ENCODE results near the gene WBP4. TPM values are rescaled to one million over a fixed set of nuclear protein-coding genes. Genes with fewer than 3 reads are reported as not detected.
A peak's percentile ranks its signal among the peaks of the same experiment; 100 is the strongest.

Gene WBP4
- total and polyA plus RNA-seq, 2 of the 13 experiments (the other 11 are each of a cell fraction or from before 2014, with no cell fraction given), result 6.7 to 11.7 TPM

DNA sequence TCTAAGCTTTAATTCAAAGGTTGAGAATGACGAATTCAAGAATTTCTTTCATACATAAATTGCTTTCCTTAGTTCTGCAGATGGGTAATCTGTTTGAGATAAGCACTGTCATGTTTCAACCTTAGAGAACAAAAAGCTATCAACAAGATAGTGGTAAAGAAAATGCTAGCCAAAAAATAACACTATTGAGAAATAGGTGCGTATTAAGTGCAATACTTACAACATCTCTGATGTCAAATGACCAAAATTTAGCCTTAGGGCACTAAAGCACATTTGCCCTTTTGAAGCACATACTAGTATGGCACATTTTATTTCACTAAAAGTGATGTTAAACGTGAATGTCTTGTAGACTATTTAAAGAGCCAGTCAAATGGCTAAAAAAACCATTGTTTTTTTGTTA is 66.4 kb downstream of the WBP4 start (continued):
- TF ChIP-seq, protein P1, sequence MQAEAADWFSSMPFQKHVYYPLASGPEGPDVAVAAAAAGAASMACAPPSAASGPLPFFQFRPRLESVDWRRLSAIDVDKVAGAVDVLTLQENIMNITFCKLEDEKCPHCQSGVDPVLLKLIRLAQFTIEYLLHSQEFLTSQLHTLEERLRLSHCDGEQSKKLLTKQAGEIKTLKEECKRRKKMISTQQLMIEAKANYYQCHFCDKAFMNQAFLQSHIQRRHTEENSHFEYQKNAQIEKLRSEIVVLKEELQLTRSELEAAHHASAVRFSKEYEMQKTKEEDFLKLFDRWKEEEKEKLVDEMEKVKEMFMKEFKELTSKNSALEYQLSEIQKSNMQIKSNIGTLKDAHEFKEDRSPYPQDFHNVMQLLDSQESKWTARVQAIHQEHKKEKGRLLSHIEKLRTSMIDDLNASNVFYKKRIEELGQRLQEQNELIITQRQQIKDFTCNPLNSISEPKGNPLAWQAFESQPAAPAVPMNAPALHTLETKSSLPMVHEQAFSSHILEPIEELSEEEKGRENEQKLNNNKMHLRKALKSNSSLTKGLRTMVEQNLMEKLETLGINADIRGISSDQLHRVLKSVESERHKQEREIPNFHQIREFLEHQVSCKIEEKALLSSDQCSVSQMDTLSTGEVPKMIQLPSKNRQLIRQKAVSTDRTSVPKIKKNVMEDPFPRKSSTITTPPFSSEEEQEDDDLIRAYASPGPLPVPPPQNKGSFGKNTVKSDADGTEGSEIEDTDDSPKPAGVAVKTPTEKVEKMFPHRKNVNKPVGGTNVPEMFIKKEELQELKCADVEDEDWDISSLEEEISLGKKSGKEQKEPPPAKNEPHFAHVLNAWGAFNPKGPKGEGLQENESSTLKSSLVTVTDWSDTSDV (CRISPR knock-in tag; IDR thresholded peaks at IDR 0.05), result no peak
- TF ChIP-seq, protein P2, sequence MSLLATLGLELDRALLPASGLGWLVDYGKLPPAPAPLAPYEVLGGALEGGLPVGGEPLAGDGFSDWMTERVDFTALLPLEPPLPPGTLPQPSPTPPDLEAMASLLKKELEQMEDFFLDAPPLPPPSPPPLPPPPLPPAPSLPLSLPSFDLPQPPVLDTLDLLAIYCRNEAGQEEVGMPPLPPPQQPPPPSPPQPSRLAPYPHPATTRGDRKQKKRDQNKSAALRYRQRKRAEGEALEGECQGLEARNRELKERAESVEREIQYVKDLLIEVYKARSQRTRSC (CRISPR knock-in tag; IDR thresholded peaks at IDR 0.05; ENCODE audit: low read depth), result no peak

DNA sequence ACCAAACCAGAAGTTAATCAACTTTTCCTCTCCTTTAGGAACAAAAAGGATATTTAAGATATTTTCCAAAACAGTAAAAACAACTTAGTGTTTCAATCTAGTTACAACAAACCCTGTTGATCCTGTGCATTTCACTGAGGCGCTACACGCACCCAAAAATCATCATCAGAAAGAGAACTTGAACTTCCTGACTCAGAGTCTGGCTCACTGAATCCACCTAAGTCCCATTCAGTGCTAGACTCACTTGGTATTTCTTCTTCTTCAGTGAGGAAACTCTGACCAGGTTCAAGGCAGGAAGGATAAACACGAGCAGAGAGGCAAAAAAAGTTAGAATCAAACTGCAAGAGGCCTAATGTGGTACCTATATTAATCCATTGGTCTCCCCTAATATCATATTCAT is 69.0 kb downstream of the WBP4 start:
- Histone ChIP-seq H3K4me3 (replicated peaks in 1 of 3; ENCODE audit: insufficient read depth in 1 of 3, low read depth in 2 of 3, low read length in 3 of 3) (peak overlapping the region; percentile 14 to 84 (median 49)), H2AFZ (ENCODE audit: low read length) (no peak overlapping the region), H3K9me3 (ENCODE audit: low read length) (no peaks in the 10 kb centered on the region), H3K36me3 (replicated peaks in 1 of 2; ENCODE audit: control insufficient read depth in 1 of 2, insufficient read depth in 2 of 2, low read length in 2 of 2) (peaks cover 0 to 1% of the 10 kb centered on the region in 2 experiments; a peak in 2 of 5 replicates), H3K27me3 (ENCODE audit: control insufficient read depth in 1 of 2, insufficient read depth in 2 of 2, low read length in 2 of 2) (no peaks in the 10 kb centered on the region), H3K79me2 (ENCODE audit: insufficient read depth, low read length) (peaks cover 47% of the 10 kb centered on the region), H3K27ac (ENCODE audit: extremely low read length, insufficient read depth, low read length) (no peak overlapping the region), H3K9ac (ENCODE audit: insufficient read depth, low read depth, low read length) (peak overlapping the region; percentile 40), H3K4me2 (ENCODE audit: low read depth, low read length) (peak overlapping the region; percentile 98), H4K20me1 (ENCODE audit: insufficient read depth, low read length) (no peaks in the 10 kb centered on the region; the same call in 1 of the 2 replicates), H3K4me1 (ENCODE audit: insufficient read depth, low read length) (peaks cover 55% of the 10 kb centered on the region)
- DNase-seq (ENCODE audit: low spot score), result no peak
- CTCF ChIA-PET (ENCODE audit: low intra/inter-chr PET ratio, low total read pairs), result no interaction called here
- POLR2A ChIA-PET, result no interaction called here
- in situ Hi-C loops (cut with HindIII; ENCODE audit: extremely low pct_ligation_motif_present, low pct_unique_long_range_greater_than_20kb) (loop anchor here (5.0 kb wide), 1 partner anchor 62 kb away; the partner anchor contains the start of gene KBTBD7), intact Hi-C loops (cut with micrococcal nuclease; ENCODE audit: unreplicated experiment) (no loop called here)
- 65% methylated on average over 3 of the region's 3 CpGs for WGBS (ENCODE audit: low lambda C conversion rate)
- BruUV-seq (replicated peaks), result no TSS peak
- FAIRE-seq, result no peak
- no peak for ATAC-seq
- TF ChIP-seq, protein P3, sequence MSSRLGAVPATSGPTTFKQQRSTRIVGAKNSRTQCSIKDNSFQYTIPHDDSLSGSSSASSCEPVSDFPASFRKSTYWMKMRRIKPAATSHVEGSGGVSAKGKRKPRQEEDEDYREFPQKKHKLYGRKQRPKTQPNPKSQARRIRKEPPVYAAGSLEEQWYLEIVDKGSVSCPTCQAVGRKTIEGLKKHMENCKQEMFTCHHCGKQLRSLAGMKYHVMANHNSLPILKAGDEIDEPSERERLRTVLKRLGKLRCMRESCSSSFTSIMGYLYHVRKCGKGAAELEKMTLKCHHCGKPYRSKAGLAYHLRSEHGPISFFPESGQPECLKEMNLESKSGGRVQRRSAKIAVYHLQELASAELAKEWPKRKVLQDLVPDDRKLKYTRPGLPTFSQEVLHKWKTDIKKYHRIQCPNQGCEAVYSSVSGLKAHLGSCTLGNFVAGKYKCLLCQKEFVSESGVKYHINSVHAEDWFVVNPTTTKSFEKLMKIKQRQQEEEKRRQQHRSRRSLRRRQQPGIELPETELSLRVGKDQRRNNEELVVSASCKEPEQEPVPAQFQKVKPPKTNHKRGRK (CRISPR knock-in tag; IDR thresholded peaks at IDR 0.05), result no peak
- TF ChIP-seq, protein P4, sequence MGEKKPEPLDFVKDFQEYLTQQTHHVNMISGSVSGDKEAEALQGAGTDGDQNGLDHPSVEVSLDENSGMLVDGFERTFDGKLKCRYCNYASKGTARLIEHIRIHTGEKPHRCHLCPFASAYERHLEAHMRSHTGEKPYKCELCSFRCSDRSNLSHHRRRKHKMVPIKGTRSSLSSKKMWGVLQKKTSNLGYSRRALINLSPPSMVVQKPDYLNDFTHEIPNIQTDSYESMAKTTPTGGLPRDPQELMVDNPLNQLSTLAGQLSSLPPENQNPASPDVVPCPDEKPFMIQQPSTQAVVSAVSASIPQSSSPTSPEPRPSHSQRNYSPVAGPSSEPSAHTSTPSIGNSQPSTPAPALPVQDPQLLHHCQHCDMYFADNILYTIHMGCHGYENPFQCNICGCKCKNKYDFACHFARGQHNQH (CRISPR knock-in tag; IDR thresholded peaks at IDR 0.05), result no peak
- TF ChIP-seq YEATS4 (CRISPR knock-in tag; IDR thresholded peaks at IDR 0.05; ENCODE audit: borderline replicate concordance), result no peak
- TF ChIP-seq MBD4 (IDR thresholded peaks at IDR 0.05; ENCODE audit: borderline replicate concordance, low read length), result no peak
- TF ChIP-seq ZKSCAN5 (CRISPR knock-in tag; IDR thresholded peaks at IDR 0.05), result no peak
- TF ChIP-seq, protein P5, sequence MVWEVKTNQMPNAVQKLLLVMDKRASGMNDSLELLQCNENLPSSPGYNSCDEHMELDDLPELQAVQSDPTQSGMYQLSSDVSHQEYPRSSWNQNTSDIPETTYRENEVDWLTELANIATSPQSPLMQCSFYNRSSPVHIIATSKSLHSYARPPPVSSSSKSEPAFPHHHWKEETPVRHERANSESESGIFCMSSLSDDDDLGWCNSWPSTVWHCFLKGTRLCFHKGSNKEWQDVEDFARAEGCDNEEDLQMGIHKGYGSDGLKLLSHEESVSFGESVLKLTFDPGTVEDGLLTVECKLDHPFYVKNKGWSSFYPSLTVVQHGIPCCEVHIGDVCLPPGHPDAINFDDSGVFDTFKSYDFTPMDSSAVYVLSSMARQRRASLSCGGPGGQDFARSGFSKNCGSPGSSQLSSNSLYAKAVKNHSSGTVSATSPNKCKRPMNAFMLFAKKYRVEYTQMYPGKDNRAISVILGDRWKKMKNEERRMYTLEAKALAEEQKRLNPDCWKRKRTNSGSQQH (CRISPR knock-in tag; IDR thresholded peaks at IDR 0.05; ENCODE audit: low read depth), result no peak
- TF ChIP-seq STAG1 (CRISPR knock-in tag; IDR thresholded peaks at IDR 0.05), result no peak
- TF ChIP-seq, protein P6, sequence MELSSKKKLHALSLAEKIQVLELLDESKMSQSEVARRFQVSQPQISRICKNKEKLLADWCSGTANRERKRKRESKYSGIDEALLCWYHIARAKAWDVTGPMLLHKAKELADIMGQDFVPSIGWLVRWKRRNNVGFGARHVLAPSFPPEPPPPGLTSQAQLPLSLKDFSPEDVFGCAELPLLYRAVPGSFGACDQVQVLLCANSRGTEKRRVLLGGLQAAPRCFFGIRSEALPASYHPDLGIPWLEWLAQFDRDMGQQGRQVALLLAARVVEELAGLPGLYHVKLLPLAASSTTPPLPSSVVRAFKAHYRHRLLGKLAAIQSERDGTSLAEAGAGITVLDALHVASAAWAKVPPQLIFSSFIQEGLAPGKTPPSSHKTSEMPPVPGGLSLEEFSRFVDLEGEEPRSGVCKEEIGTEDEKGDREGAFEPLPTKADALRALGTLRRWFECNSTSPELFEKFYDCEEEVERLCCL (CRISPR knock-in tag; IDR thresholded peaks at IDR 0.05; ENCODE audit: borderline replicate concordance), result no peak
- TF ChIP-seq ZNF644 (CRISPR knock-in tag; IDR thresholded peaks at IDR 0.05; ENCODE audit: low read depth), result no peak
- TF ChIP-seq HOXA9 (CRISPR knock-in tag; IDR thresholded peaks at IDR 0.05; ENCODE audit: borderline replicate concordance), result no peak
- TF ChIP-seq NFKBIZ (CRISPR knock-in tag; IDR thresholded peaks at IDR 0.05), result no peak
- no peak for TF ChIP-seq ETV6 (CRISPR knock-in tag; conservative IDR thresholded peaks at IDR 0.05)
- TF ChIP-seq NBN (conservative IDR thresholded peaks at IDR 0.05), result no peak

Measured in HepG2 (cell line).